ENCODE data around the gene PIGZ.

Gene PIGZ

DNA sequence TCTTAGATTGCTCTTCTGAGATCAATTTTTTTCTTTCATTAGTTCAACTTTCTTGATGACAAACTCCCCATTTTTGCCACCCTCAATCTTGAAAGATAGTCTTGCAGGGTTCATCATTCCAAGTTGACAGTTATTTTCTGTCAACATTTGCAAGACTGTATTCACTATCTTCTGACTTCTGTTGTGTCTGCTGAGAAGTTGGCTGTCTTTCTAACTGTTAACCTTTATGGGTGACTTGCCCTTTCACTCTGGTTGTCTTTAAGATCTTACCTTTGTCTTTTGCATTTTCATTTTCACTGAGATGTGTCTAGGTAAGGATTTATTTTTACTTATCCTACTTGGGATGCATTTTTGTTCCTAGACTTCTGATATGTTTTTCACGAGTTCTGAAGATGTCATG, 14.6 kb upstream of the PIGZ start:
- TF ChIP-seq, protein P1, sequence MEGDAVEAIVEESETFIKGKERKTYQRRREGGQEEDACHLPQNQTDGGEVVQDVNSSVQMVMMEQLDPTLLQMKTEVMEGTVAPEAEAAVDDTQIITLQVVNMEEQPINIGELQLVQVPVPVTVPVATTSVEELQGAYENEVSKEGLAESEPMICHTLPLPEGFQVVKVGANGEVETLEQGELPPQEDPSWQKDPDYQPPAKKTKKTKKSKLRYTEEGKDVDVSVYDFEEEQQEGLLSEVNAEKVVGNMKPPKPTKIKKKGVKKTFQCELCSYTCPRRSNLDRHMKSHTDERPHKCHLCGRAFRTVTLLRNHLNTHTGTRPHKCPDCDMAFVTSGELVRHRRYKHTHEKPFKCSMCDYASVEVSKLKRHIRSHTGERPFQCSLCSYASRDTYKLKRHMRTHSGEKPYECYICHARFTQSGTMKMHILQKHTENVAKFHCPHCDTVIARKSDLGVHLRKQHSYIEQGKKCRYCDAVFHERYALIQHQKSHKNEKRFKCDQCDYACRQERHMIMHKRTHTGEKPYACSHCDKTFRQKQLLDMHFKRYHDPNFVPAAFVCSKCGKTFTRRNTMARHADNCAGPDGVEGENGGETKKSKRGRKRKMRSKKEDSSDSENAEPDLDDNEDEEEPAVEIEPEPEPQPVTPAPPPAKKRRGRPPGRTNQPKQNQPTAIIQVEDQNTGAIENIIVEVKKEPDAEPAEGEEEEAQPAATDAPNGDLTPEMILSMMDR (IDR thresholded peaks at IDR 0.05): no peak

DNA sequence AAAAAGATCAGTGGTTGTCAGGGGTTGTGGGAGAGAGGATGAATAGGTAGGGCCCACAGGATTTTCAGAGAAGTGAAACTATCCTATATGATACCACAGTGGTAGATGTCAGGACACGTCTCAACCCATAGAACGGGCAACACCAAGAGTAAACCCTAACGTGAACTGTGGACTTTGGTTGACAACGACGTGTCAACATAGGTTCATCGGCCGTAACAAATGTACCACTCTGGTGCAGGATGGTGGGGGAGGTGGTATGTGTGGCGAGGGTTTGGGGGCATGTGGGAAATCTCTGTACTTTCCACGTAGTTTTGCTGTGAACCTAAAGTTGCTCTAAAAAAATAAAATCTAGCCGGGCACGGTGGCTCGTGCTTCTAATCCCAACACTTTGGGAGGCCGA, 13.0 kb upstream of the PIGZ start:
- TF ChIP-seq, protein P1 (IDR thresholded peaks at IDR 0.05): no peak

DNA sequence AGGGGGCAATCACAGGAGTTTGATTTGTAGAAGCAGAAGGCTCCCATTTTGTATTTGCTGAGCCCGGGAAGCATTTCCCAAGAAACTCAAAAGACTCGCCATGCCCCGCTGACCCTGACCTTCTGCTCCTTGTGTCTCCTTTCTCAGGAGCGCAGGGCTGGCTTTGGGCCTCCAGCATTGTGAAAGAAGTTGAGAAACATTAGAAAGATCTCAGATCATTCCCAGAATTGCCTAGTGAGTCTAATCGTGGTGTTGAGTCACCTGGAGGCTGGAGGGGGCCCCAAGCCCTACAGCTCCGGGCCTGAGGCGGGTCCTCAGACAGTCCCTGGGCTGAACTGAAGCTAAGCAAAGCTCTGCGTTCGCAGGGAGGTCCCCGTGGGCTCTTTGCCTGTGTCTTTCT, 10.9 kb upstream of the PIGZ start:
- TF ChIP-seq, protein P1 (IDR thresholded peaks at IDR 0.05): no peak

DNA sequence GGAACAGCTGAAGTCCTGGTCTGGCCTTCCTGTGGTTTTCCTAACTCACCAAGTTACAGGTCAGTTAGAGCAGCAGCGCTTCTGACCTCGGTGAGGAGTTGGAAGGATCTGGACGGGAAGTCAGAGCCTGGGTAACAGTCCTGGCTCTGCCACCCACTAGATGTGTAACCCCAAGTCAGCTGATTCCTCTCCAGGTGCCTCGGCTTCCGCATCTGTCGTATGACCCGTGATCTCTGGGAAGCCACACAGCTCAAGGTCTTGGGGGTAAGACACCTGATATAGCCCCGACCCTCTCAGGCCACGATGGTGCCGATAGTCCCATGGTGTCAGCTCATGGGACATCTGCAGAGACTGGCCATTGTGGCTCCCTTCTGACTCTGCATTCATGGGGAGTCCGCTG, 8.3 kb upstream of the PIGZ start:
- TF ChIP-seq, protein P1 (IDR thresholded peaks at IDR 0.05): no peak

DNA sequence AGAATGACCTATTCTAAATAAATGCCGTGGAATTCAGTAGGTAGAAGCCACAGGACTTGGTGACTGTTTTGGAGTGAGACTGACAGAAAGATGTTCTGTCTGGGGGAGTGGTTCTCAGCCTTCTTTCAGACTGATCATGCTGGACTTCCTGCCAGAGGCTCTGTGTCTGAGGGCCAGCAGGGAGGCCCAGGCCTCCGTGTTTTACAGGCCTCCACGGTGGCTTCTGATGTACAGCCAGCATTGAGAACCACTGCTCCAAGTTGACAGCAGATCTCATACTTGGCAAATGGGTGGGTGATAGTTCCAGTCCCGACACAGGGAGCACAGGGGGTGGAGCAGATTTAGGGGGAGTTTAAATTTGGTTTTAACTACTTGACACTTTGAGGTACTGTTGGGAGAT, 6.7 kb upstream of the PIGZ start:
- TF ChIP-seq, protein P1 (IDR thresholded peaks at IDR 0.05): no peak

DNA sequence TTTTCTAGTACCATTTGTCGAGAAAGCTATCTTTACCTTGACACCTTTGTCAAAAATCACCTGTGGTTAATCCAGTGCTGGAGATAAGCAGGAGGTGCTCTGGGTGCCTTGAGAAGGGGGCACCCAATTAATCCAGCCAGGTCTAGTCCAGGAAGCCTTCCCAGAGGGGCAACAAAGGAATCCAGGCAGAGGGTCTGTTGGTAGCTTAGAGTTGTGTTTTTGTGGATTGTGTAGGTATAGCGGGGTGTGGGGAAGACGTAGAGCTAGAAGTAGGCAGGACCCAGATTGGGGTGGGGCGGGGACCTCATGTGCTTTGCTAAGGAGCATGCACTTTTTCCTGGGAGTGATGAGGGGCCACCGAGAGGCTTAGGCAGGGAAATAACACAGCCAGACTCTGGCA, 6.0 kb upstream of the PIGZ start:
- TF ChIP-seq, protein P1 (IDR thresholded peaks at IDR 0.05): no peak

DNA sequence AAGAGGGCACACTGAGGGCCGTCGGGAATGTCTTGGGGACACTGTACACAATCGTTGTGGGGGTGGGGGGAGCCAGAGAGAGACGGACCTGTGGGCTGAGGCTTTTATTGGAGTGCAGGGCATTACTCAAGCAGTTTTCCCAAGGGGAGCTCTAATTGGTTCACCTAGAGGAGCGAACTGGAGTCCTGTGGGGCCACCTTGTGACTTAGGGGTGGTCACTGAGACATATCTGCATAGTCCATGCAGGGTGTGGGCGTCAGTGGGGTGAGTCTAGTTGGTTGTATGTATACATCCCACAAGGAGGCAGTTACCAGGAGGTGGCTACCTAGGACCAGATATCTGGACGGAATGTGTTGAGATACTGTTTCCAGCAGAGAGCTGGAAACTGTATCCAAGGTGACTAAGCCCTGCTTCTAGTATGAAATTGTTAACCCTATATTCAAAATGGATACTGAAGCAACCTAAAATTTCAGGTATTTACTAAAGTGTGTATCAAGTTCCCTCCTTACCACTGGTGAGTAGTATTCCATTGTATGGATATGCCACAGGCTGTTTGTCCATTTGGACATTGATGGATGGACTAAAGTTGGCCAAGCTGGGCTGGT, 2.6 kb upstream of the PIGZ start:
- TF ChIP-seq, protein P1 (IDR thresholded peaks at IDR 0.05): no peak

DNA sequence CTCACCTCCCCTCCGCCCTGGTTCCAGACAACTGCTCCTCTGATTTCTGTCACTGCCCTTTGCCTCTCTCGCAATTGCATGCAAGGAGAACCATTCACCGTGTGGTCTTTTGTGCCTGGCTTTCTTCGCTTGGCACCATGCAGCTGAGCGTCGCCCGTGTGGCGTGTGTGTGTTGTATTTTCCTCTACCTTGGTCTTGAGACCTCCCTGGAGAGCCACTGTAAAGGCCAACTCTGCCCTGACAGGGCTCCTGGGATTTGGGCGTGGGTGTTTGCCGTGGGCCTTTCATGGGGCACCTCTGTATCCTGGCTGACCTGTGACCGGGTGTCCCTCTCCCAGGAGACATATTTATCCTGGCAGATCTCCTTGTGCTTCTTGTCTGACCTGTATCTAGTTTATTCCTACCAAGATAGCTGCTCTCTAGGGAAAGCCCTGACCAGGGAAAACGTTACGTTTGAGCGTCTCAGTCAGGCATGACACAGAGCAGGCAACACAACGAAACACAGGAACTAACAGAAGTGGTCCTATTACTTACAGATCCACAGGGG, 2.0 kb upstream of the PIGZ start:
- TF ChIP-seq, protein P1 (IDR thresholded peaks at IDR 0.05): no peak
